ENCODE measurements around the gene ZCCHC17. TPM values are rescaled to one million over a fixed set of nuclear protein-coding genes. Genes with fewer than 3 reads are reported as not detected.

ZCCHC17 gene
- total RNA-seq, 1 donor from 2014 or later: 12.2 TPM

GRCh38 chr1:31344503-31344902 lies 47.7 kb downstream of the ZCCHC17 start:
- DNase-seq: no peak
- intact Hi-C loops (cut with micrococcal nuclease): no loop called here

GRCh38 chr1:31345635-31346034 lies 48.8 kb downstream of the ZCCHC17 start:
- H3K27ac ChIP-seq (replicated peaks): no peak overlapping the region
- no peaks in the 10 kb centered on the region for H3K9me3 ChIP-seq (replicated peaks)
- DNase-seq: no peak
- TF ChIP-seq CTCF (IDR thresholded peaks at IDR 0.05; ENCODE audit: borderline replicate concordance): no peak
- no peaks in the 10 kb centered on the region for H3K27me3 ChIP-seq (ENCODE audit: low read depth)
- H3K4me1 ChIP-seq: no peaks in the 10 kb centered on the region
- H3K4me3 ChIP-seq: no peak overlapping the region
- intact Hi-C loops (cut with micrococcal nuclease): no loop called here
- peaks cover 52% of the 10 kb centered on the region for H3K36me3 ChIP-seq

More at GRCh38 chr1:31344503-31344902, 47.7 kb downstream of the ZCCHC17 start:
- no peaks in the 10 kb centered on the region for H3K9me3 ChIP-seq (replicated peaks)
- TF ChIP-seq CTCF (IDR thresholded peaks at IDR 0.05; ENCODE audit: borderline replicate concordance): no peak
- H3K36me3 ChIP-seq: peaks cover 46% of the 10 kb centered on the region
- no peak overlapping the region for H3K4me3 ChIP-seq
- H3K27me3 ChIP-seq (ENCODE audit: low read depth): no peaks in the 10 kb centered on the region
- no peak overlapping the region for H3K27ac ChIP-seq (replicated peaks)
- no peaks in the 10 kb centered on the region for H3K4me1 ChIP-seq

DNA sequence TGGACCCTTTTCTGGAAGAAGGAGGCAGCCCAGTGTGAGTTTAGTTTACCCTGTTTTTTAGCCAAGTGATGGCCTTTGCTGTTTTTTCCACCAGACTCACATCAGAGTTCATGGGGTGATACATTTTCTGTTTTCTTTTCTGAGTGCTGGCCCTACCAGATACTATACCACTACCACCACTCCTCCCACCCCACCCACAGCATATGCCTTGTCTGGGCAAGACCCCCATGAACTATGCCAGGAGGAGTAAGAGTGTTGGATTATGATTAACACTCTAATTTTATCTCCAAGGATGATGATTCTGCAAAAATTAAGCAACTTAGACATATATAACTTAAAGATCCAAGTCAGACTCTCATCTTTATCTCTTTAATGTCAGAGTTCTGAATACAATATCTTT lies 50.0 kb downstream of the ZCCHC17 start:
- DNase-seq: no peak
- Histone ChIP-seq H3K4me1 (no peaks in the 10 kb centered on the region), H3K27ac (replicated peaks) (no peak overlapping the region), H3K4me3 (no peak overlapping the region), H3K27me3 (ENCODE audit: low read depth) (no peaks in the 10 kb centered on the region), H3K36me3 (peaks cover 63% of the 10 kb centered on the region), H3K9me3 (replicated peaks) (no peaks in the 10 kb centered on the region)
- no peak for TF ChIP-seq CTCF (IDR thresholded peaks at IDR 0.05; ENCODE audit: borderline replicate concordance)
- intact Hi-C loops (cut with micrococcal nuclease): no loop called here

GRCh38 chr1:31348449-31348848 lies 51.6 kb downstream of the ZCCHC17 start:
- no peak for TF ChIP-seq CTCF (IDR thresholded peaks at IDR 0.05; ENCODE audit: borderline replicate concordance)
- H3K36me3 ChIP-seq: peaks cover 73% of the 10 kb centered on the region
- no peaks in the 10 kb centered on the region for H3K9me3 ChIP-seq (replicated peaks)
- H3K27ac ChIP-seq (replicated peaks): no peak overlapping the region
- no peak overlapping the region for H3K4me3 ChIP-seq
- no peaks in the 10 kb centered on the region for H3K4me1 ChIP-seq
- intact Hi-C loops (cut with micrococcal nuclease): no loop called here
- H3K27me3 ChIP-seq (ENCODE audit: low read depth): no peaks in the 10 kb centered on the region
- no peak for DNase-seq

DNA sequence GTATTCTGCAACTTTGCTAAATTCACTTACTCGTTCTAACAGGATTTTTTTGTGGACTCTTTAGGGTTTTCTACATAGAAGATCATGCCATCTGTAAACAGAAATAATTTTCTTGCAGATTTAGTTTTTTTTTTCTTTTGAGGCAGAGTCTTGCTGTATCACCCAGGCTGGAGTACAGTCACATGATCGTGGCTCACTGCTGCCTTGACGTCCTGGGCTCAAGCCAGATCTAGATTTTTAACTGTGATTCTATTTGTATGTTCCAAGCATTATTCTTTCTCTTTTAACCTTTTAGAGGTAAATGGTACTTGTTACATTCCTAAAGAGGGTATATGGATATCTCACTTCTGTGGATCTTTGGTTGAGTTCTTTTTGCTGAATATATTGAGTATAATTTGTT lies 57.5 kb downstream of the ZCCHC17 start:
- H3K27ac ChIP-seq (replicated peaks): no peak overlapping the region
- intact Hi-C loops (cut with micrococcal nuclease): no loop called here
- no peaks in the 10 kb centered on the region for H3K27me3 ChIP-seq (ENCODE audit: low read depth)
- H3K4me3 ChIP-seq: no peak overlapping the region
- TF ChIP-seq CTCF (IDR thresholded peaks at IDR 0.05; ENCODE audit: borderline replicate concordance): no peak
- H3K9me3 ChIP-seq (replicated peaks): no peaks in the 10 kb centered on the region
- no peak for DNase-seq
- H3K4me1 ChIP-seq: peaks cover 10% of the 10 kb centered on the region
- H3K36me3 ChIP-seq: peaks cover 46% of the 10 kb centered on the region

DNA sequence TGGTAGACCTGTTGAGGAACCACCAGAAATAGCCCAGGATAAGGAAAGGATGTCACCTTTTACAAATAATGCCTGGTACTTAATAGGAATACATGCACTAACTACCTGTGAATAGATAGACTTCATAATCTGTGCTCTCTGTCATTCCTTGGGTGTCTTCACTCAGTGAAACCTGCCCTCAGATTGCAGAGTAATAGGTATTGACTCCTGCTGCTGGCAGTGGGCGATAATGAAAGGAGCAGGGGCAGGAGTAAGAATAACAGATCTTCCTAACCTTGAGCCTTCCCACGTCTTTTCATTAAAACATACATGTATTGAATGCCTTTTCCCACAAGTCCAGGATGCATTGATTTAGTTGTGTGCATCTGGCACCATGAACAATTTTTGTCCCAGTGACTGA lies 59.6 kb downstream of the ZCCHC17 start:
- H3K27ac ChIP-seq (replicated peaks): no peak overlapping the region
- H3K4me3 ChIP-seq: no peak overlapping the region
- H3K36me3 ChIP-seq: peaks cover 46% of the 10 kb centered on the region
- DNase-seq: no peak
- H3K4me1 ChIP-seq: peaks cover 10% of the 10 kb centered on the region
- intact Hi-C loops (cut with micrococcal nuclease): no loop called here
- no peaks in the 10 kb centered on the region for H3K9me3 ChIP-seq (replicated peaks)
- TF ChIP-seq CTCF (IDR thresholded peaks at IDR 0.05; ENCODE audit: borderline replicate concordance): no peak
- H3K27me3 ChIP-seq (ENCODE audit: low read depth): no peaks in the 10 kb centered on the region

Data from left ventricle myocardium inferior (tissue), 1 donor.